K562 (cell line): ENCODE measurements around the gene CNP. TPM values are rescaled to one million over a fixed set of nuclear protein-coding genes. Genes with fewer than 3 reads are reported as not detected.
A peak's percentile ranks its signal among the peaks of the same experiment; 100 is the strongest.

Experiments used
- AFF1 ChIP-seq, 2 experiments: fragments of 450-650 bp; IDR thresholded peaks; 2 replicates each; pipeline ENCODE4 v1.6.1; 2018; ENCODE audit warnings: mild to moderate bottlenecking in 2 of 2, low read depth in 1 of 2; ENCODE audit not compliant: partially characterized antibody in 2 of 2
- BCL6 ChIP-seq: fragments of 250-450 bp; sonication (Bioruptor Pico); IDR thresholded peaks from 2 replicates; pipeline ENCODE4 v1.4.0; 2020
- CLOCK ChIP-seq: fragments of 250-450 bp; sonication (Bioruptor Pico); IDR thresholded peaks from 2 replicates; pipeline ENCODE4 v1.4.0; 2020; ENCODE audit warnings: mild to moderate bottlenecking, moderate library complexity, borderline replicate concordance
- EP400 ChIP-seq: fragments of 450-650 bp; IDR thresholded peaks from 2 replicates; pipeline ENCODE4 v1.6.1; 2017; ENCODE audit warnings: antibody characterized with exemption, mild to moderate bottlenecking, moderate library complexity
- ESRRB ChIP-seq: fragments of 250-450 bp; sonication (Bioruptor Pico); IDR thresholded peaks from 2 replicates; pipeline ENCODE4 v1.5.0; 2020; ENCODE audit warnings: mild to moderate bottlenecking, moderate library complexity, borderline replicate concordance
- ETS2 ChIP-seq: IDR thresholded peaks from 2 replicates; pipeline ENCODE4 v1.6.1; 2016; ENCODE audit warnings: borderline replicate concordance, missing genetic modification characterization, mild to moderate bottlenecking, moderate library complexity, missing compliant biosample characterization; ENCODE audit not compliant: poor library complexity, severe bottlenecking
- HNRNPK ChIP-seq: fragments of 200-400 bp; formaldehyde crosslinking; IDR thresholded peaks from one replicate; pipeline ENCODE4 v1.6.1; 2018; ENCODE audit warnings: mild to moderate bottlenecking, low read depth, low read length; ENCODE audit not compliant: poor library complexity, severe bottlenecking
- HOXB6 ChIP-seq: fragments of 250-450 bp; sonication (Bioruptor Pico); IDR thresholded peaks from 2 replicates; pipeline ENCODE4 v1.5.1; 2022; ENCODE audit warnings: mild to moderate bottlenecking, borderline replicate concordance
- MAFK ChIP-seq: IDR thresholded peaks from 2 replicates; pipeline ENCODE4 v1.6.1; 2011; ENCODE audit warnings: low read length, improper control_type of control experiment
- MYBL2 ChIP-seq, 2 experiments: fragments of 450-650 bp in 1 of 2; sonication (generic) in 1 of 2; formaldehyde crosslinking in 1 of 2; IDR thresholded peaks; 2 replicates each; pipeline versions ENCODE4 v1.6.1 to v1.8.1; 2017 to 2022; ENCODE audit warnings: borderline replicate concordance in 1 of 2, inconsistent platforms in 1 of 2, low read depth in 1 of 2, mild to moderate bottlenecking in 1 of 2, missing genetic modification reagents in 1 of 2, moderate library complexity in 1 of 2
- NCOA2 ChIP-seq, 2 experiments: fragments of 450-650 bp; IDR thresholded peaks; 2 replicates each; pipeline ENCODE4 v1.6.1; 2018; ENCODE audit warnings: mild to moderate bottlenecking in 2 of 2, moderate library complexity in 1 of 2; ENCODE audit not compliant: partially characterized antibody in 2 of 2
- SMARCE1 ChIP-seq: fragments of 450-650 bp; IDR thresholded peaks from 2 replicates; pipeline ENCODE4 v1.7.1; 2016; ENCODE audit warnings: mild to moderate bottlenecking
- STAG1 ChIP-seq: sonication (generic); formaldehyde crosslinking; IDR thresholded peaks from 2 replicates; pipeline ENCODE4 v1.5.0; 2020; ENCODE audit warnings: missing genetic modification reagents, borderline replicate concordance
- TRIM25 ChIP-seq: fragments of 450-650 bp; IDR thresholded peaks from 2 replicates; pipeline ENCODE4 v1.7.0; 2016; ENCODE audit warnings: borderline replicate concordance
- ZNF444 ChIP-seq: fragments of 250-450 bp; sonication (Bioruptor Pico); IDR thresholded peaks from 2 replicates; pipeline ENCODE4 v1.4.0; 2020; ENCODE audit warnings: mild to moderate bottlenecking, moderate library complexity
- ZNF696 ChIP-seq: fragments of 250-450 bp; sonication (Bioruptor Pico); conservative IDR thresholded peaks from 2 replicates; pipeline ENCODE4 v1.4.0; 2020; ENCODE audit warnings: mild to moderate bottlenecking, moderate library complexity
- polyA plus RNA-seq, 8 experiments: library from polyadenylated mRNA; depleted of rRNA in 4 of 8; stranded (reverse) in 5 of 8; unstranded in 3 of 8; fragments of >200 nt; fragmentation: Nextera tagmentation in 2 of 8; fragmentation: Illumina TruSeq in 1 of 8; extraction: Ambion mirVana in 2 of 8; extraction: Trizol in 1 of 8; gene quantifications; 2 replicates each; pipeline versions ENCODE4 v1.2.1 to v1.2.3, GENCODE V29; 2011 to 2014; ENCODE audit warnings: inconsistent platforms in 1 of 8, missing spikeins in 1 of 8
- total RNA-seq, 7 experiments: library from RNA; depleted of rRNA in 6 of 7; stranded (reverse); fragments of >200 nt in 6 of 7; fragmentation: Illumina TruSeq in 2 of 7; extraction: Trizol in 2 of 7; gene quantifications; 2 replicates each; pipeline versions ENCODE4 v1.2.1 to v1.2.3, GENCODE V29; 2011 to 2021; ENCODE audit warnings: low replicate concordance in 1 of 7

Gene CNP
- total and polyA plus RNA-seq, 9 of the 15 experiments (the other 6 are each of a cell fraction or from before 2014, with no cell fraction given): 1.7 to 52.0 (median 29.1) TPM

- TF ChIP-seq AFF1 (IDR thresholded peaks at IDR 0.05; ENCODE audit: low read depth in 1 of 2, partially characterized antibody in 2 of 2): peak in 1 of 2 experiments; percentile 47
- TF ChIP-seq STAG1 (CRISPR knock-in tag): no peak
- peak; percentile 35; the same call in 1 of the 2 replicates for TF ChIP-seq SMARCE1
- no peak for TF ChIP-seq ZNF696 (CRISPR knock-in tag)
- TF ChIP-seq MYBL2 (IDR thresholded peaks at IDR 0.05; ENCODE audit: low read depth): no peak
- no peak for TF ChIP-seq MYBL2 (CRISPR knock-in tag; IDR thresholded peaks at IDR 0.05; ENCODE audit: borderline replicate concordance)
- no peak; the same call in 1 of the 2 replicates for TF ChIP-seq MAFK
- no peak for TF ChIP-seq ESRRB (CRISPR knock-in tag)
- no peak for TF ChIP-seq HNRNPK
- TF ChIP-seq CLOCK: no peak
- TF ChIP-seq ETS2 (tag): no peak
- no peak for TF ChIP-seq BCL6 (CRISPR knock-in tag)
- TF ChIP-seq HOXB6 (CRISPR knock-in tag): no peak
- TF ChIP-seq EP400: no peak
- TF ChIP-seq TRIM25: no peak
- TF ChIP-seq ZNF444: no peak
- TF ChIP-seq NCOA2 (IDR thresholded peaks at IDR 0.05; ENCODE audit: partially characterized antibody in 2 of 2): no peak
These were observed 51.2 kb downstream of the CNP start (continued) for GRCh38 chr17:42017866-42018200.
